Measurements from ENCODE around the gene ZNF580.

Gene ZNF580

DNA sequence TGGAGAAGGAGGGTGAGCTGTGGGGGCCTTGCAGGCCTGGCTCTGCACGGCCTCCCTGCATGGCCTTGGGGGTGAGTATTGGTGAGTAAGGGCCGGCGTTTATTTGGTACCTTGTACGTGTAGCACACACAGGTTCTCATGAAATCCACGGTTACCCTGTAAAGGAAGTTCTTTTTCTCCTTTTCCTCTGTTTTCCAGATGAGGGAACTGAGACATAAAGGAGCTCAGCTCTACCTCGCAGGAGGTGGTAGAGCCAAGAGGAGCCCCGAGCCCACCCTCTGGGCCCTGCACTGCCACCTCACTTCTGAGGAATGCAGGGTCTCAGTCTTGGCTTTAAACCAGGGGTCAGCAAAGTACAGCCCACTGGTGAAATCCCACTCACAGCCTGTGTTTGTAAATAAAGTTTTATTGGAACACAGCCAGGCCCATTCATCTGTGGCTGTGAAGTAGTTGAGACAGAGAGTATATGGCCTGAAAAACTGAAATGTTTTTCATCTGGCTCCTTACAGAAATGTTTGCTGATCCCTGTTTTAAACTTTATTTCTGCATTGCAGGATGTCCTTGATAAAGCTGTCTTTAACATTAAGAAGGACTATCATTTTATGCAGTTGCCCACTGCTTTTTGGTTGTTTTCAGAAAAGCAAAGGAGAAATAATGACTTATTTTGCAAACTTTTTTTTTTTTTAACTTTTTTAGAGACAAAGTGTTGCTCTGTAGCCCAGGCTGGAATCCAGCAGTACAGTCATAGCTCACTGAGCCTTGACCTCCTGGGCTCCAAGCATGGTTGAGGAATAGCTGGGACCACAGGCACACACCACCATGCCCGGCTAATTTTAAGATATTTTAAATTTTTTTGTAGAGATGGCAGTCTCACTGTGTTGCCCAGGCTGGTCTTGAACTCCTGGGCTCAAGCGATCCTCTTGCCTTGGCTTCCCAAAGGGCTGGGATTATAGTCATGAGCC is 40.6 kb downstream of the ZNF580 start:
- DNase-seq = no peak

DNA sequence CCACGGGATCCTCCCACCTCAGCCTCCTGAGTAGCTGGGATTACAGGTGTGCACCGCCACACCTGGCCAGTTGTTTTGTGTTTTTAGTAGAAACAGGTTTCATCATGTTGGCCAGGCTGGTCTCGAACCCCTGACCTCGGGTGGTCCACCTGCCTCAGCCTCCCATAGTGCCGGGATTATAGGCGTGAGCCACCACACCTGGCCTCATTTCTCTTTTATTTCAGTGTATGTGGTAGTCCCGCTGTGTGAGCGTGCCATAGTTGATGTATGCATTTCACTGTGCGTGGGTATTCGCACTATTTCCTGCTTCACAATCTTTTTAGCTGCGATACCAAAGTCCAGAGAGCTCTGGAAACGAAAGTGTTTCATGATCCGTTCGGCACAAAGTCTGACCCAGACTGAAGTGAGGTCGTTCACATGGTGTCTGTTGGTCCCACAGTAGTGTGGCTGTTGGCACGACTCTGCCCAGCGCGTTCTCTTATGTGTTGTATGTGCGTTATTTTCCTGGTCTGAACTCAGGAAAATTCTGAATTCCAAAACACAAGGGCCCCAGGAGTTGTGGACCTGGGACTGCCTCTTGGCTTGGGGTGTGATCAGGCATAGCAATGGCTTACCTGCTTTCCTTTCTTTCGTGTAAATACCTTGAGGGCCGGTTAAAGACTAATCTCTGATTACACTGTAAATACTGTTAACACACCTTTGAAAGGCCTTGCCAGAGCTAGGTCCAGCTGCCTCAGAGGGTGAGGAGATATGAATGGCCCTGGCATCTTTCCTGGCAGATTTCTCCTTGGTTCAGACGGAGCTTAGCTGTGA is 42.9 kb downstream of the ZNF580 start:
- no peak for DNase-seq

DNA sequence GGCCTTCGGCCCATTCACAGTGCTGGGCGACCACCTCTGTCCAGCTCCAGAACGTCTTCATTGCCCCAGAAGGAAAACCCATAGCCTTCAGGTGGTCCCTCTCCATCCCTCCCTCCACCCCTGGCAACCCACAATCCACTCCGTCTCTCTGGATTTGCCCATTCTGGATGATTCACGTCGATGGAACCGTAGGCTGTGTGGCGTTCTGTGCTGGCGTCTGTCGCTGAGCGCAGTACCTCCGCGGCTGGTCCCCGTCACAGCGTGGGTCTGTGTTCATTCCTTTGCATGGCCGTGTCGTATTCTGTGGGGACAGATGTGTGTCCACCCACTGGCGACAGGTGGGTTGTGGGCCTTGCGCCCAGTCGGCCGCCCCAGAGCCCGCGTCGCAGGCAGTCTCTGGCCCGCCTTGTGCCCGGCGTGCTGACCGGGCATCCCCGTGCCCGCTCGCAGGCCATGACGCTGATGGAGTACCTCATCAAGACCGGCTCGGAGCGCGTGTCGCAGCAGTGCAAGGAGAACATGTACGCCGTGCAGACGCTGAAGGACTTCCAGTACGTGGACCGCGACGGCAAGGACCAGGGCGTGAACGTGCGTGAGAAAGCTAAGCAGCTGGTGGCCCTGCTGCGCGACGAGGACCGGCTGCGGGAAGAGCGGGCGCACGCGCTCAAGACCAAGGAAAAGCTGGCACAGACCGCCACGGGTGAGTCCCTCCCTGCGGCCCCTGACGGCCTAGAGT is 44.3 kb downstream of the ZNF580 start:
- DNase-seq = no peak

DNA sequence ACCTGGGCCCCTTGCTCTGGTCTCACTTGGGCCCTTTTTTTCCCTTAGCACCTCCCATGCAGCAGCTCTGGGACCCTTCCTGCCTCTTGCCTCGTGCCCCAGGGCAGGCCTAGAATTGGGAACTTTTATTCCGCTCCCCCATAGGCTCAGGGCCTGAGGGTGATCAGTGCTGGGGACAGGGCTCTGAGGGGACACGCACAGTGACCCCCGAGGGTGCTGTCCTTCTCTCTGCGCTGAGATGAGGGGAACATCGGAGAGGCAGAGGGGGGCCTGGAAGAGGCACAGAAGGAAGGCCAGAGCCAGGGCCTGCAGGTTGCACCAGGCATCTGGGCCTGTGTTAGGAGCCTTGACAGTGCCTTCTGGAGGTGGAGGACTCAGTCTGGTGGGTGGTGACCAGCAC is 45.0 kb downstream of the ZNF580 start:
- DNase-seq = no peak

DNA sequence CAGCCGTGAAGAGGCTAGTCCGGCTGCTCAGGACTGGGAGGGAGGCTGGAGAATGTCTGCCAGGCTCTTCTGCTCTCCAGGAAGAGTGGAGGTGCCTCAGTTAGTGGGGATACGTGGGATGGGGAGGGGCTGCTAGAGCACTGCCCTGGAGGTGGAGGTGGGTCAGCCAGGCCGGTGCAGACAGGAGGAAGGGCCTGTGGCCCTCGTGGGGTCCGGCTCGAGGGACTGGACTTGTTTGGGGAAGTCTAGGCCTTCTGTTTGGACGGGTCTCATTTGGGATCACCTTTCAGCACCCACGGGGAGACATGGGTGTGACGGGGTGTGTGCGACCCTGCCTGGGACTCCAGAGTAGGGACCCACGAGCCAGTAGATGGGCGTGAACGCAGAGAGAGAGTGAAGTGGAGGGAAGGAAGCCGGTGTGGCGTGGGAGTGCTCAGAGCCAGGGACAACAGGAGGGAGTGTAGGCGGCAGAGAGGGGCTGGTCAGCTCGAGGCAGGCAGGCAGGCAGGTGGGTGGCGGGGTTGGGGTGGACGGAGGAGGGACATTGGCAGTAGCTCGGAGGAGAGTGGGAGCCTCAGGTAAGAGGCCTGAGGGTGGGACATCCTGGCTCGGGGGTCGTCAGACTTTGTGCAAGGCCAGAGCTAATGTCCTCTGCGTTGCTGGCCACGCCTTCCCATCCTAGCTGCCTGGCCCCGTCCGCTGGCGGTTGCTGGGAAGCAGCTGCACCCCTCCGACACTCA is 45.7 kb downstream of the ZNF580 start:
- no peak for DNase-seq

DNA sequence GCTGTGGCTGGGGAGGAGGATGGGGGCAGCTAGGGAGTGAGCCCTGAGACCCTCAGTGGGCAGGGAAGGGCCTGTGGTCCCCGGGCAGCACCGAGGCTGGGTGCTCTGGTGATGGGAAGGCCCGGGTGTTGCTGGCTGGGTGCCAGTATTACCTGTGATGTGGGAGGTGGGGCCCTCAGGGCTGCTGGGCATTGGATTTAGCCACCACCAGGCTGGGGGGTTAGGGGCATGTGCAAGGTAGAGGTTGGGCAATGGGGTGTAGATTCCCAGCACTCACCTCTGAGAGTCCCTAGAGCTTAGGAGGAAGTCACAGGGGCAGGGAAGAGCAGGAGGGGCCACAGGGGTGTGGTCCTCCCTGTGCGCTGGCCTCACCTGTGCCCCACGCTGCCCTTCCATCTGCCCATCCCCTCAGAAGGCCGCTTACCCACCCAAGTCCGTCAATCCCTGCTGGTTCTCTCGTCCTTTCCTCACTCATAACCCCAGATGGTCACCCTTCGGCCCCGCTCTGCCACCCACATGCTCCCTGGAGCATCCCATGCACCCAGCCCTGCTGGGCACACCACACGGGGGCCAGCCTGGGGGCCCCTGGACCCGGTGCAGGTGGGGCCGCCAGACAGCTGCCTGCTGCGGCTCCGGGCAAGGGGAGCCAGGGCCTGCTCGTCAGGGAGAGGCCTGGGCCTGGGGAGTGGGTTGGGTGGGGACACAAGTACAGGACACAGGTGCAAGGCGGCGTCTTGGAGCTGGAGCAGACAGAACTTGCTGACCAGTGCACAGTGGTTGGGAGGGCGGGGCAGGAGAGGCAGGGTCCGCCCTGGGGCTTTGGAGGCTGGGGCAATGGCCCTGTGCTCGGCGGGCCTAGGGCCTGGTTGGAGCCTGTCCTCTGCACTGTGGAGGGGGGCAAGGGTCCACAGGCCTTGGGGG is 46.7 kb downstream of the ZNF580 start:
- DNase-seq = no peak

DNA sequence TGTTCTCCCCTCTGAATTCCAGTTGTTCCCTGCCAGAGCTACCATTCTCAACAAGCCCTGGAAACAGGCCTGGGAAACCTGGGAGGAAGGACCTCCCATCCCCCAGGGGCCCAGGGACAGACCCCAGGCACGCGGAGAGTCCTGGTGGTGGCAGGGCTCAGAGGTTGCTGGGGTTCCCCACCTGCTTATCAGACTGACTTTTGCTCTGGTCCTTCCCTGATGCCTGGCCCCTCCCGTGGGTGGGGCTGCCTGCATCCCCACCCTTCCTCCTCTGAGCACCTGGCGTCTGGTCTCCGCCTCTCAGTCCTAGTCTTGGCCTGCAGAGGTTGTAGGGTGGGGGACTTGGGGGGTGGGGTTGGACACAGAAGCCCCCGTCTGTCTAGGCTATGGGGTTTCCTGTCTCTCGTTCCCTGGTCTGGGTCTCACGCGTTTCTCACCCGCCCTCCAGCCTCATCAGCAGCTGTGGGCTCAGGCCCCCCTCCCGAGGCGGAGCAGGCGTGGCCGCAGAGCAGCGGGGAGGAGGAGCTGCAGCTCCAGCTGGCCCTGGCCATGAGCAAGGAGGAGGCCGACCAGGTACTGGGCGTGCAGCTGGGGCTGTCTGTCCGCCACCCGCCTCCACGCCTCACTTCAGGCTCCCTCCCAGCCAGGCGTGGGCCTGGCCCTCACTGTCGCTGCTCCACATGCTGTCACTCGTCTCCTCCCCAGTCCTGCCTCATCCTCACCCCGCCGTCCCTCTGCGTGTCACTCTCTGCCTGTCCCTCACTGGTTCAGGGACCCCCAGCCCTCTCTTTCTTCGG is 47.8 kb downstream of the ZNF580 start:
- DNase-seq = no peak

DNA sequence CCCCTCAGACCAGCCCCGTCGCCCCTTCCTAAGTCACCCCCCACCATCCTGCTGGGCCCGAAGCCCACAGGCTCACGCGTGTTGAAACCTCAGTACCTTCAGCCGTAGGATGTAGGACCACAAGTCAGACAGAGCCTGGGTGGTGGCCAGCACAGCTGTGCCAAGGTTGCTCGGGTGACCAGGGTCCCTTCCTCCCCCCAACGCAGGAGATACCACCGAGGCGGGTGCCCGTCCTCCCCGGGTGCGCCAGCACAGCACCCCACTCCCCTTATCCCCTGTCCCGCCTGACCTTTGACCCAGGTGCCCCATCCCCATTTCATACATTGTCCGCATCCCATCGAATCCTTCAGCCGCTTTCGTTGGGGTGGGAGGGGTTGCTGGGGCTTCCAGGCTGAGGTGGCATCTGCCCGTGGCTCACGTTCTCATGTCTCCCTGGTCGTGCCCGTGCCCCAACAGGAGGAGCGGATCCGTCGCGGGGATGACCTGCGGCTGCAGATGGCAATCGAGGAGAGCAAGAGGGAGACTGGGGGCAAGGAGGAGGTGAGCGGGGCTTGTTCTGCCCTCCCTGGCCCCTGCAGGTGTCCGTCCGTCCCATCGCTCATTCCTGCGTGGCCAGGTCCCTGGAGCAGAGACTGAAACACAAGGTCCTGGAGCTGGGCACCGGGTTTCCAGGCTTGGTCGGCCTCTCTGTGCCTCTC is 48.8 kb downstream of the ZNF580 start:
- no peak for DNase-seq

DNA sequence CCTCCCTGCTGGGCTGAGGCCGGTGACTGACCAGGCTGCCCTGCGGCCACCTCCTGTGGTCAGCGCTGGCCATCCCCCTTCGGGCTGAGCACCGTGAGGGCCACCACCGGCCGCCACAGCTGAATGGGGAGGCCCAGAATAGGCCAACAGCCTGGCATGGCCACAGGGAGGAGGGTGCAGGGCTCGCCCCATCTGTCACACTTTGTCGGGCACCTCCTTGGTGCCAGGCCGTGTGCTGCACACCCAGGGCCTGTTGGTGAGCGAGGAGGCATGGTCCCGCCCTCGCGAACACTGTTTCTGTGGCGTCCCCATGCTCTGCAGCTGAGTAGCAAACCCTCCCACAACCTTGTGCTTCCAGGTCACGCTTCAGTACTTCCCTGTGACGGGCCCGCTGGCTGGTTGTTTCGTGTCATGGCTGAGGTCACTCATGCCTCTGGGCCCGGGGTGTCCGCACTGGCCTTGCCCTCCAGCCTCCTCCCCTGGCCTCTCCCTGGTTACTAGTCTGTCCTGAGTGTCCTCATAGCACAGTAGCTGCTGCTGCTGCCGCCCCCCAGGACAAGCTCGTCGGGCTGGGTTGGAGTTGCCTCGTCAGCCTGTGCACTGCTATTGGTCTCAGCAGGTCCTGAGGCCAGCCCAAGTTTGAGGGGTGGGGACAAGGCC is 49.4 kb downstream of the ZNF580 start:
- DNase-seq = no peak

DNA sequence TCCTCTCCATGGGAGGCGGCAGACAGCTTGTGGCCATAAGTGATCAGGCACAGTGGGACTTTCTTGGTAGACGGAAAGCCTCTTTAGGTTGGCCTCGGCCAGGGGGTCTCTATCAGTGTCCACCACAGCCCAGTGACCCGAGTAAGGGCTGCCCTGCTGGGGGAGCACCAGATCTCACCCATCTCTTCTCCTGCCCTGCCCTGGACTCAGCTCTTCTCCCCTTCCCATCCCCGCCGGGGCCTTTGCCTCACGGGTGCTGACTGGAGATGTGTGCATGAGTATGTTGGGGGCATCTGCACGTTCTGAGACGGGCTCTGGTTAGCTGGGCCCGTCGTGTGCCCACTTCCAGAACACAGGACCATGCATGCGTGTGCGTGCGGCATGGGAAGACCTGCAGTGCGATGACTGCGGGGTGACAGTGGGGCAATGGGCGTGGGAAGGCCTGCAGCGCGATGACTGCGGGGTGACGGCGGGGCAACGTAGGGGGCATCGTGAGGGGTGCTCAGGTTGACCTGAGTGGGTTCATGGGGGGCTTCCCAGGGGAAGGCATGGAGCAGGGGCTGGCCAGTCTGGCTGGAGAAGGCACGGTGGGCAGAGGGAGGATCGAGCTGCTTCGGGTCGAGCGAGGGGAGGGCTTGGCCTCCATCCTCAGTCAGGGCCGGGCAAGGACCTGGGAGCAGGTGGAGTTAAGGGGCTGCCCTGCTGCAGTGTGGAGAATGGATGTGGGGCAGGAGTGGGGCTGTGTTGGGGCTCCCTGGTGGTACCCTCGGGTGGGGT is 50.2 kb downstream of the ZNF580 start:
- DNase-seq = no peak

DNA sequence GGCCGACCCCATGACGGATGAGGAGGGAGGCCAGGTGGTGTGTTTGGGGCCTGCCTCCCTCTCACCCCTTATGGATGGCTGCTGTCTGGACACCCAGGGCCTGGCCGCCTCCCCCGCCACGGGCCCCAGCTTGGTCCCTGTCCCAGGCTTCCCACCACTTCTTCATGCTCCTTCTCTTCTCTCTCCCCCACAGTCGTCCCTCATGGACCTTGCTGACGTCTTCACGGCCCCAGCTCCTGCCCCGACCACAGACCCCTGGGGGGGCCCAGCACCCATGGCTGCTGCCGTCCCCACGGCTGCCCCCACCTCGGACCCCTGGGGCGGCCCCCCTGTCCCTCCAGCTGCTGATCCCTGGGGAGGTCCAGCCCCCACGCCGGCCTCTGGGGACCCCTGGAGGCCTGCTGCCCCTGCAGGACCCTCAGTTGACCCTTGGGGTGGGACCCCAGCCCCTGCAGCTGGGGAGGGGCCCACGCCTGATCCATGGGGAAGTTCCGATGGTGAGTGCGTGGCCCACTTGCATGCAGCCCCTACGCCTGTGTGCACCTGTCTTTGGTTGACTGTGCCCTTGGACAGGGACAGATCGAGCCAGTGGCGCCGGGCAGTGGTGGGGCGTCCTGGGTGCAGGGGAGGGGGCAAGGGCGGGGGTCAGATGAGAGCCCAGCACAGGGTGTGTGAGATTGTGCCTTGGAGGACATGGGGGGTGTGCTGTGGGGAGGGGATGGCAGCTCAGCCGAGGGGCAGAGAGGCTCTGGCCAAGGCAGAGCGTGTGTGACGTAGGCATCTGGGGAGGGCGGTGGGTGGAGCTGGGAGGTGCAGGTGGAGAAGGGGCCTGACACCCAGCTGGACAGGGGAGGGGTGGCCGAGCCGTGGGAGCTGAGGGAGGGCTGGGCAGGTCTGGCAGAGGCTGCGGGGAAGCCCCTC is 51.0 kb downstream of the ZNF580 start:
- DNase-seq = no peak

DNA sequence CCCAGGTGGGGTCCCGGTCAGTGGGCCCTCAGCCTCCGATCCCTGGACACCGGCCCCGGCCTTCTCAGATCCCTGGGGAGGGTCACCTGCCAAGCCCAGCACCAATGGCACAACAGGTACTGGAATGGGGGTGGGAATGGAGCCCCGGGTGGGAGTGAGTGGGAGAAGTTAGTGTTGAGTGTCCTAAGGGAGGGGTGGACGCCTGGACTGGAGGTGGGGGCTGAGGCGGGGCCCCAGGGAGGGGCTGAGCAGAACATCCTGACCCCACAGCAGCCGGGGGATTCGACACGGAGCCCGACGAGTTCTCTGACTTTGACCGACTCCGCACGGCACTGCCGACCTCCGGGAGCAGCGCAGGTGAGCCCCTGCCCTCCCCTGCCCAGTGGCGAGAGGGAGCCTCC is 51.9 kb downstream of the ZNF580 start:
- DNase-seq = no peak

All from NCI-H345 (cell line).